Kidney epithelial cell (primary cell): ENCODE measurements around the gene EFL1. TPM values are rescaled to one million over a fixed set of nuclear protein-coding genes. Genes with fewer than 3 reads are reported as not detected.

Experiments
- DNase-seq: peaks from one replicate; pipeline ENCODE4 v3.0.0-alpha.2; 2010; ENCODE audit warnings: low read depth
- H3K27me3 ChIP-seq: 2 replicates; pipeline ENCODE4 v1.6.0; 2011; ENCODE audit warnings: low read length; ENCODE audit not compliant: control insufficient read depth, insufficient read depth
- H3K36me3 ChIP-seq: 2 replicates; pipeline ENCODE4 v1.5.1; 2011; ENCODE audit warnings: low read length; ENCODE audit not compliant: control insufficient read depth, insufficient read depth
- H3K4me3 ChIP-seq: 2 replicates; pipeline ENCODE4 v1.5.1; 2011; ENCODE audit warnings: low read depth, mild to moderate bottlenecking, control low read depth, low read length
- total RNA-seq: library from RNA; depleted of rRNA; stranded (reverse); fragments of >200 nt; gene quantifications from 2 replicates; pipeline ENCODE4 v1.2.3, GENCODE V29; 2015
- TF ChIP-seq, protein P1 (sequence below): IDR thresholded peaks from 2 replicates; pipeline ENCODE4 v1.5.1; 2011; ENCODE audit warnings: mild to moderate bottlenecking, moderate library complexity, low read length, control low read depth, inconsistent platforms; ENCODE audit not compliant: insufficient read depth, poor library complexity, severe bottlenecking

EFL1 gene
- total RNA-seq, 1 donor from 2014 or later, result 21.8 TPM

DNA sequence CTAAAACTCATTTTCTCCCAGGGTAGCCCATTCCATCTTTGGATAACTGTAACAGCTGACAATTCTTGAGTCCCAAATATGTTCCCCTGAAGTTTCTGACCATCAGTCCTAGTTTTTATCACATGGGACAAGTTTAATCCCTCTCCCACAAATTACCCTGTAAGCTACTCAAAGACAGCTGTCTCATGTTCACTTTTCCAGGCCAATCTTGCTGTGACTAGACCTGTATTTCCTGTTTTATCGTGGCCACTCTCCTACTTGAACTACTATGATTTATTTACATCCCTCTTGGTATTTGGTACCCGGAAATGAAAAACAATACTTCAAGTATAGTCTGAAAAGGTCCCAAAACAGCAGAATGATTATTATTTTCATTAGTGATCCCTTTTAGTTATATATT lies 121.6 kb downstream of the EFL1 start:
- no peak for DNase-seq
- Histone ChIP-seq H3K36me3 (peaks cover 1% of the 10 kb centered on the region), H3K27me3 (no peaks in the 10 kb centered on the region), H3K4me3 (no peak overlapping the region)
- TF ChIP-seq, protein P1, sequence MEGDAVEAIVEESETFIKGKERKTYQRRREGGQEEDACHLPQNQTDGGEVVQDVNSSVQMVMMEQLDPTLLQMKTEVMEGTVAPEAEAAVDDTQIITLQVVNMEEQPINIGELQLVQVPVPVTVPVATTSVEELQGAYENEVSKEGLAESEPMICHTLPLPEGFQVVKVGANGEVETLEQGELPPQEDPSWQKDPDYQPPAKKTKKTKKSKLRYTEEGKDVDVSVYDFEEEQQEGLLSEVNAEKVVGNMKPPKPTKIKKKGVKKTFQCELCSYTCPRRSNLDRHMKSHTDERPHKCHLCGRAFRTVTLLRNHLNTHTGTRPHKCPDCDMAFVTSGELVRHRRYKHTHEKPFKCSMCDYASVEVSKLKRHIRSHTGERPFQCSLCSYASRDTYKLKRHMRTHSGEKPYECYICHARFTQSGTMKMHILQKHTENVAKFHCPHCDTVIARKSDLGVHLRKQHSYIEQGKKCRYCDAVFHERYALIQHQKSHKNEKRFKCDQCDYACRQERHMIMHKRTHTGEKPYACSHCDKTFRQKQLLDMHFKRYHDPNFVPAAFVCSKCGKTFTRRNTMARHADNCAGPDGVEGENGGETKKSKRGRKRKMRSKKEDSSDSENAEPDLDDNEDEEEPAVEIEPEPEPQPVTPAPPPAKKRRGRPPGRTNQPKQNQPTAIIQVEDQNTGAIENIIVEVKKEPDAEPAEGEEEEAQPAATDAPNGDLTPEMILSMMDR, result no peak

DNA sequence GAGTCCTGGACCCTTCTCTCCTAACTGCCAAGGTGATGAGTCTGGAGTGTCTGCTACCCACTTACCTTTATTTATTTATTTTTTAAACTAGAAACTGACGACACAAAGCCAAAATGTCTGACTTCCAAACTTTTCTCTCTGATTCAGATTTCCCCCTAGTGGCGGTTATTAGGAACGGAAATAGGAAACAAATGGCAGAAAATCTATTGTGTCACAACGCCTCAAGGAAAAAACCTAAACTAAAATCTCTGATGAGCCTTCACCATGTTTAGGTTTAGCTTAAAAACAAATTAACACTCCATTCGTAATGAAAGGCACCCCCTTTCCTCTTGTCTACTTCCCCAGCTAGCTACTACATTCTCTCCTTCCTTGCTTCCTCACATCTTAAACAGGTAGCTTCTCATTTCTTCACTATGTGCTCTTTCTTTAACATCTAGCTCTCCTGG lies 122.7 kb downstream of the EFL1 start:
- TF ChIP-seq, protein P1, result peak; percentile 74
- peaks cover 1% of the 10 kb centered on the region for H3K36me3 ChIP-seq
- H3K27me3 ChIP-seq, result no peaks in the 10 kb centered on the region
- DNase-seq, result no peak
- no peak overlapping the region for H3K4me3 ChIP-seq

DNA sequence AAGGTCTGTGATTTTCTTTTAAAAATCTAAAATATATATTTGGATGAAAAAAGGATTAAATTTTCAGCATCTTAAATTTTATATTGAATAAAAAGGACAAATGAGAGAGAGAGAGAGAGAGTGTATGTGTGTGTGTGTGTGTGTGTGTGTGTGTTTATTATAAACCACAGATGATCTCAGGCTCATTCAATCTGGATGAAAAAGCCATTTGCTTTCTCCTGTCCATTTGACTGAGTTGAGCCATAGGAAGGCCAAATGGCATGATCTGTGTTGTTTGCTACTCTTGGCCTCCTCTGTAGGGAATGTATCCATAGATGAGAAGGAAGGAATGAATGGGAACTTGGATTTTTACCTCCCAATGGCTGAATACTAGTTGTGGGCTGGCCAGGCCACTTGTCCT lies 124.2 kb downstream of the EFL1 start:
- no peak for DNase-seq
- Histone ChIP-seq H3K4me3 (no peak overlapping the region), H3K36me3 (peaks cover 1% of the 10 kb centered on the region), H3K27me3 (no peaks in the 10 kb centered on the region)
- TF ChIP-seq, protein P1, result no peak

DNA sequence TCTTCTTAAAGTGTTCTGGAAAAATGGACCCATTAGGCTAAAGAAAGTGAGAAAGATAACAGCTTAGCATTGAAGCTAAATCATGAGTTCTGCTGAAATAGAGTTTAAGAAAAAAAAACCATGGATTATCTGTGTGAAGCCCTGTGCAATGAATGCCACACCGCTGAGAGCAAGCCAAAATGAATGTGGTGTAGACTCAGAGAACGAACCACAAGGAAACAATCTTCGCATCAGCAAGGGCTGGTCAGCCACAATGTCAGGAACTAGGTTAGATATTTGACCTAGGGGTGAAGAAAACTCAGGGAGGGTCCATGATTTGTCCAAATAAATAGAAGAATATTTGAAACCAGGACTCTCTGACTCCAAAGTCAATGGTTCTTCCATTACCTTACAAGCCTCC lies 125.3 kb downstream of the EFL1 start:
- H3K36me3 ChIP-seq, result peaks cover 1% of the 10 kb centered on the region
- DNase-seq, result no peak
- TF ChIP-seq, protein P1, result no peak

GRCh38 chr15:82136120-82136519 lies 126.4 kb downstream of the EFL1 start:
- no peak overlapping the region for H3K4me3 ChIP-seq
- no peaks in the 10 kb centered on the region for H3K27me3 ChIP-seq
- DNase-seq, result no peak
- peaks cover 1% of the 10 kb centered on the region for H3K36me3 ChIP-seq
- TF ChIP-seq, protein P1, result no peak

More for the DNA sequence above, 125.3 kb downstream of the EFL1 start:
- H3K27me3 ChIP-seq, result no peaks in the 10 kb centered on the region
- H3K4me3 ChIP-seq, result no peak overlapping the region

- DNase-seq, result no peak
- H3K36me3 ChIP-seq, result peaks cover 1% of the 10 kb centered on the region
- TF ChIP-seq, protein P1, result no peak
Measured at GRCh38 chr15:82135638-82136037, 126.9 kb downstream of the EFL1 start.

More at GRCh38 chr15:82135638-82136037, 126.9 kb downstream of the EFL1 start:
- H3K4me3 ChIP-seq, result no peak overlapping the region
- H3K27me3 ChIP-seq, result no peaks in the 10 kb centered on the region
